ENCODE data around the gene EYA4.

Gene EYA4

GRCh38 chr6:133337308-133337707 lies 96.2 kb downstream of the EYA4 start:
- no peaks in the 10 kb centered on the region for H3K9me3 ChIP-seq (ENCODE audit: low read depth, low read length)
- no peak overlapping the region for H3K27ac ChIP-seq
- TF ChIP-seq FOXP2 (optimal IDR thresholded peaks at IDR 0.05; ENCODE audit: control extremely low read depth, extremely low read length, insufficient read depth) = no peak
- TF ChIP-seq POLR2AphosphoS5 (IDR thresholded peaks at IDR 0.05; ENCODE audit: borderline replicate concordance, low read depth, low read length) = no peak
- TF ChIP-seq EZH2 (IDR thresholded peaks at IDR 0.05) = no peak
- H3K9ac ChIP-seq (ENCODE audit: insufficient read length) = no peak overlapping the region
- no peak overlapping the region for H3K4me3 ChIP-seq
- no peaks in the 10 kb centered on the region for H3K36me3 ChIP-seq (ENCODE audit: insufficient read depth, low read length)
- DNase-seq (ENCODE audit: low read depth, low spot score) = no peak

- DNase-seq (ENCODE audit: low read depth, low spot score) = no peak
- no peak overlapping the region for H3K27ac ChIP-seq
- no peak overlapping the region for H3K4me3 ChIP-seq
- H3K9me3 ChIP-seq (ENCODE audit: low read depth, low read length) = no peaks in the 10 kb centered on the region
- no peaks in the 10 kb centered on the region for H3K36me3 ChIP-seq (ENCODE audit: insufficient read depth, low read length)
- H3K9ac ChIP-seq (ENCODE audit: insufficient read length) = no peak overlapping the region
- no peak for TF ChIP-seq FOXP2 (optimal IDR thresholded peaks at IDR 0.05; ENCODE audit: control extremely low read depth, extremely low read length, insufficient read depth)
- TF ChIP-seq POLR2AphosphoS5 (IDR thresholded peaks at IDR 0.05; ENCODE audit: borderline replicate concordance, low read depth, low read length) = no peak
- TF ChIP-seq EZH2 (IDR thresholded peaks at IDR 0.05) = no peak
Observed at GRCh38 chr6:133339543-133340384, 98.6 kb downstream of the EYA4 start.

- no peak for DNase-seq (ENCODE audit: low read depth, low spot score)
- H3K27ac ChIP-seq = no peak overlapping the region
Observed at GRCh38 chr6:133340557-133340956, 99.4 kb downstream of the EYA4 start.

GRCh38 chr6:133341607-133342158 lies 100.5 kb downstream of the EYA4 start:
- H3K9ac ChIP-seq (ENCODE audit: insufficient read length) = no peak overlapping the region
- H3K36me3 ChIP-seq (ENCODE audit: insufficient read depth, low read length) = no peaks in the 10 kb centered on the region
- H3K27ac ChIP-seq = no peak overlapping the region
- H3K4me3 ChIP-seq = no peak overlapping the region
- H3K9me3 ChIP-seq (ENCODE audit: low read depth, low read length) = no peaks in the 10 kb centered on the region
- TF ChIP-seq EZH2 (IDR thresholded peaks at IDR 0.05) (no peak), POLR2AphosphoS5 (IDR thresholded peaks at IDR 0.05; ENCODE audit: borderline replicate concordance, low read depth, low read length) (no peak), FOXP2 (optimal IDR thresholded peaks at IDR 0.05; ENCODE audit: control extremely low read depth, extremely low read length, insufficient read depth) (no peak)
- DNase-seq (ENCODE audit: low read depth, low spot score) = no peak

More at GRCh38 chr6:133340557-133340956, 99.4 kb downstream of the EYA4 start:
- no peaks in the 10 kb centered on the region for H3K36me3 ChIP-seq (ENCODE audit: insufficient read depth, low read length)
- H3K4me3 ChIP-seq = no peak overlapping the region
- TF ChIP-seq FOXP2 (optimal IDR thresholded peaks at IDR 0.05; ENCODE audit: control extremely low read depth, extremely low read length, insufficient read depth) (no peak), POLR2AphosphoS5 (IDR thresholded peaks at IDR 0.05; ENCODE audit: borderline replicate concordance, low read depth, low read length) (no peak), EZH2 (IDR thresholded peaks at IDR 0.05) (no peak)
- no peaks in the 10 kb centered on the region for H3K9me3 ChIP-seq (ENCODE audit: low read depth, low read length)
- no peak overlapping the region for H3K9ac ChIP-seq (ENCODE audit: insufficient read length)

- no peaks in the 10 kb centered on the region for H3K36me3 ChIP-seq (ENCODE audit: insufficient read depth, low read length)
- H3K9me3 ChIP-seq (ENCODE audit: low read depth, low read length) = no peaks in the 10 kb centered on the region
- H3K27ac ChIP-seq = no peak overlapping the region
- H3K9ac ChIP-seq (ENCODE audit: insufficient read length) = no peak overlapping the region
- no peak for DNase-seq (ENCODE audit: low read depth, low spot score)
- no peak overlapping the region for H3K4me3 ChIP-seq
- TF ChIP-seq POLR2AphosphoS5 (IDR thresholded peaks at IDR 0.05; ENCODE audit: borderline replicate concordance, low read depth, low read length) (no peak), EZH2 (IDR thresholded peaks at IDR 0.05) (no peak), FOXP2 (optimal IDR thresholded peaks at IDR 0.05; ENCODE audit: control extremely low read depth, extremely low read length, insufficient read depth) (no peak)
Observed at GRCh38 chr6:133343220-133343619, 102.1 kb downstream of the EYA4 start.

- Histone ChIP-seq H3K4me3 (no peak overlapping the region), H3K9ac (ENCODE audit: insufficient read length) (no peak overlapping the region), H3K9me3 (ENCODE audit: low read depth, low read length) (no peaks in the 10 kb centered on the region), H3K36me3 (ENCODE audit: insufficient read depth, low read length) (no peaks in the 10 kb centered on the region), H3K27ac (no peak overlapping the region)
- TF ChIP-seq EZH2 (IDR thresholded peaks at IDR 0.05) (no peak), POLR2AphosphoS5 (IDR thresholded peaks at IDR 0.05; ENCODE audit: borderline replicate concordance, low read depth, low read length) (no peak), FOXP2 (optimal IDR thresholded peaks at IDR 0.05; ENCODE audit: control extremely low read depth, extremely low read length, insufficient read depth) (no peak)
- no peak for DNase-seq (ENCODE audit: low read depth, low spot score)
Observed at GRCh38 chr6:133348846-133349245, 107.7 kb downstream of the EYA4 start.

GRCh38 chr6:133350928-133351327 lies 109.8 kb downstream of the EYA4 start:
- no peaks in the 10 kb centered on the region for H3K36me3 ChIP-seq (ENCODE audit: insufficient read depth, low read length)
- no peak for DNase-seq (ENCODE audit: low read depth, low spot score)
- no peaks in the 10 kb centered on the region for H3K9me3 ChIP-seq (ENCODE audit: low read depth, low read length)
- H3K9ac ChIP-seq (ENCODE audit: insufficient read length) = no peak overlapping the region
- H3K4me3 ChIP-seq = no peak overlapping the region
- no peak for TF ChIP-seq EZH2 (IDR thresholded peaks at IDR 0.05)
- TF ChIP-seq FOXP2 (optimal IDR thresholded peaks at IDR 0.05; ENCODE audit: control extremely low read depth, extremely low read length, insufficient read depth) = no peak
- no peak for TF ChIP-seq POLR2AphosphoS5 (IDR thresholded peaks at IDR 0.05; ENCODE audit: borderline replicate concordance, low read depth, low read length)
- H3K27ac ChIP-seq = no peak overlapping the region

- no peaks in the 10 kb centered on the region for H3K36me3 ChIP-seq (ENCODE audit: insufficient read depth, low read length)
- no peak overlapping the region for H3K9ac ChIP-seq (ENCODE audit: insufficient read length)
- DNase-seq (ENCODE audit: low read depth, low spot score) = no peak
- H3K9me3 ChIP-seq (ENCODE audit: low read depth, low read length) = no peaks in the 10 kb centered on the region
- no peak overlapping the region for H3K27ac ChIP-seq
- H3K4me3 ChIP-seq = no peak overlapping the region
- TF ChIP-seq FOXP2 (optimal IDR thresholded peaks at IDR 0.05; ENCODE audit: control extremely low read depth, extremely low read length, insufficient read depth) = no peak
- TF ChIP-seq POLR2AphosphoS5 (IDR thresholded peaks at IDR 0.05; ENCODE audit: borderline replicate concordance, low read depth, low read length) = no peak
- no peak for TF ChIP-seq EZH2 (IDR thresholded peaks at IDR 0.05)
Observed at GRCh38 chr6:133352046-133352445, 110.9 kb downstream of the EYA4 start.

All from SK-N-MC (cell line).